ENCODE results near the gene OR6V1.
"Not testable (repeated sequence)": the region's sequence is repeated elsewhere in the genome, so short reads cannot be mapped to it uniquely, and the experiment has no call there.

The OR6V1 gene

DNA sequence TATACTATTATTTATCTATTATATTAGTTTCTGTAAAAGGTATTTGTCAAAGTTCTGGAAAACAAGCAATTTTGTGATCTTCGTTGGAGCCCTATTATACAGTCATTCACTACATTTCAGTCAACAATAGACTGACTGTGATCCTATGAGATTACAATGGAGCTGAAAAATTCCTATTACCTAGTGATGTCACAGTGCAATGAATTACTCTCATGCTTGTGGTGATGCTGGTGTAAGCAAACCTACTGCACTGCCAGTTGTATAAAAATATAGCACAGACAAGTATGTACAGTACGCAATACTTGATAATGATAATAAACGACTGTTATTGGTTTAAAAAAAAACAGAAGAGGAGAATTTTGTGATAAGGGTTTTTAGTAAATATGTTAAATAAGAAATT is 21.4 kb downstream of the OR6V1 start:
- DNase-seq (ENCODE audit: low read depth), result peak; percentile 34
- Histone ChIP-seq H3K9ac (ENCODE audit: low read length) (no peak overlapping the region), H3K27me3 (replicated peaks; ENCODE audit: control insufficient read depth, insufficient read depth, low read length) (no peaks in the 10 kb centered on the region), H3K9me3 (ENCODE audit: control insufficient read depth, low read length) (no peaks in the 10 kb centered on the region), H3K4me3 (ENCODE audit: low read length) (no peak overlapping the region), H3K36me3 (ENCODE audit: control insufficient read depth, insufficient read depth, low read length, severe bottlenecking) (no peaks in the 10 kb centered on the region), H3K4me1 (ENCODE audit: control insufficient read depth, insufficient read depth, low read length) (no peaks in the 10 kb centered on the region)

DNA sequence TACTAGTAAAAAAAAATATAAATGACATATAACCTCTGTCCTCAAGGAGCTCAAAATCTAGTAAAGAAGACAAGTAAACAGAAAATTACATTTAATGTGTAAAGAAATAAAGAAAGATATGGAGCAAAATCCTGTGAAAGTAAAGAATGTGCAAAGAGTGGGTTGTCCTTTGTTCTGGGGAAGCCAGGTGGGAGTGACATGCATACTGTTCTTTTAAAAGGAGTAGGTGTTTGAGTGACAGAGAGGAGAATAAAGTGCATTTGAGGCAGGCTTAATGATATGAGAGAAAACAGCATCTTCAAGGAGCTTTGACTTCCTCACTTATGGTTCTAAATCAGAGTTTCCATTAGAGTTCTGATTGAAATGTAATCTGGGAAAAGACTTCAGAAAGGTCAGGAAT is 22.0 kb downstream of the OR6V1 start:
- Histone ChIP-seq H3K27me3 (replicated peaks; ENCODE audit: control insufficient read depth, insufficient read depth, low read length) (no peaks in the 10 kb centered on the region), H3K9me3 (ENCODE audit: control insufficient read depth, low read length) (no peaks in the 10 kb centered on the region), H3K9ac (ENCODE audit: low read length) (no peak overlapping the region), H3K36me3 (ENCODE audit: control insufficient read depth, insufficient read depth, low read length, severe bottlenecking) (no peaks in the 10 kb centered on the region), H3K4me1 (ENCODE audit: control insufficient read depth, insufficient read depth, low read length) (no peaks in the 10 kb centered on the region), H3K4me3 (ENCODE audit: low read length) (no peak overlapping the region)
- no peak for DNase-seq (ENCODE audit: low read depth)

DNA sequence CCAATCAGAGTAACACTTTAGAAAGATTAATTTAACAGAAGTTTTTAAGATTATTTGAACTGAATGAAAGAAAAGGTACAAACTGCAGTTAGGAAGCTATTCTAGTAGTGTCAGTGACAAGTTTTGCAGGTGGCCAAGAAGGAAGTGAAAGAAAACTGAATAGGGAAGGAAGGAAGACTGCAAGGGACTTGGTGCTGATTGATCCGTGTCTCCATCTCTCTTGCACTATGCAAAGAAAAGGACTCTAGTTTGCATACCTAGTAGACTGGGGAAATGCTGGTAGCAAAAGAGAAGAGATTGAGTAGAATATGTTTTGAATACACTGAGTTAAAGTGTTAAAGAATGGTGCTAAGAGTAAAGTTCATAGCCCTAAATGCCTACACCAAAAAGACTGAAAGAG is 33.0 kb downstream of the OR6V1 start:
- no peaks in the 10 kb centered on the region for H3K36me3 ChIP-seq (ENCODE audit: control insufficient read depth, insufficient read depth, low read length, severe bottlenecking)

DNA sequence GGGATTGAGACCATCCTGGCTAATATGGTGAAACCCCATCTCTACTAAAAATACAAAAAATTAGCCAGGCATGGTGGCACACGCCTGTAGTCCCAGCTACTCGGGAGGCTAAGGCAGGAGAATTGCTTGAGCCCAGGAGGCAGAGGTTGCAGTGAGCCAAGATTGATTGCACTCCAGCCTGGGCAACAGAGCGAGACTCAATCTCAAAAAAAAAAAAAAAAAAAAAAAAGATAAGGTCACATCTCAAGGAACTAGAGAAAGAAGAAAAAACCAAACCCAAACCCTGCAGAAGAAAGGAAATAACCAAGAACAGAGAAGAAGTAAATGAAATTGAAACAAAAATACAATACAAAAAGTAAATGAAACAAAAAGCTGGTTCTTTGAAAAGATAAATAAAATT is 33.5 kb downstream of the OR6V1 start:
- not testable (repeated sequence) for H3K27me3 ChIP-seq (replicated peaks; ENCODE audit: control insufficient read depth, insufficient read depth, low read length); H3K4me1 ChIP-seq (ENCODE audit: control insufficient read depth, insufficient read depth, low read length); H3K36me3 ChIP-seq (ENCODE audit: control insufficient read depth, insufficient read depth, low read length, severe bottlenecking); H3K9ac ChIP-seq (ENCODE audit: low read length); H3K4me3 ChIP-seq (ENCODE audit: low read length); DNase-seq (ENCODE audit: low read depth); H3K9me3 ChIP-seq (ENCODE audit: control insufficient read depth, low read length)

More for the DNA sequence above, 33.0 kb downstream of the OR6V1 start:
- no peaks in the 10 kb centered on the region for H3K27me3 ChIP-seq (replicated peaks; ENCODE audit: control insufficient read depth, insufficient read depth, low read length)
- no peak overlapping the region for H3K9ac ChIP-seq (ENCODE audit: low read length)
- DNase-seq (ENCODE audit: low read depth), result no peak
- H3K9me3 ChIP-seq (ENCODE audit: control insufficient read depth, low read length), result no peaks in the 10 kb centered on the region
- H3K4me3 ChIP-seq (ENCODE audit: low read length), result no peak overlapping the region
- H3K4me1 ChIP-seq (ENCODE audit: control insufficient read depth, insufficient read depth, low read length), result no peaks in the 10 kb centered on the region

DNA sequence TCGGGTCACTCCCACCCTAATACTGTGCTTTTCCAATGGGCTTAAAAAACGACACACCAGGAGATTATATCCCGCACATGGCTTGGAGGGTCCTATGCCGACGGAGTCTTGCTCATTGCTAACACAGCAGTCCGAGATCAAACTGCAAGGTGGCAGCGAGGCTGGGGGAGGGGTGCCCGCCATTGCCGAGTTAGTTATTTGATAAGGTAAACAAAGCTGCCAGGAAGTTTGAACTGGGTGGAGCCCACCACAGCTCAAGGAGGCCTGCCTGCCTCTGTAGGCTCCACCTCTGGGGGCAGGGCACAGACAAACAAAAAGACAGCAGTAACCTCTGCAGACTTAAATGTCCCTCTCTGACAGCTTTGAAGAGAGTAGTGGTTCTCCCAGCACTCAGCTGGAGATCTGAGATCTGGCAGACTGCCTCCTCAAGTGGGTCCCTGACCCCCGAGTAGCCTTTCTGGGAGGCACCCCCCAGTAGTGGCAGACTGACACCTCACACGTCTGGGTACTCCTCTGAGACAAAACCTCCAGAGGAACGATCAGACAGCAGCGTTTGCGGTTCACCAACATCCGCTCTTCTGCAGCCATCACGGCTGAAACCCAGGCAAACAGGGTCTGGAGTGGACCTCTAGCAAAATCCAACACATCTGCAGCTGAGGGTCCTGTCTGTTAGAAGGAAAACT is 36.5 kb downstream of the OR6V1 start:
- H3K36me3 ChIP-seq (ENCODE audit: control insufficient read depth, insufficient read depth, low read length, severe bottlenecking); H3K27me3 ChIP-seq (replicated peaks; ENCODE audit: control insufficient read depth, insufficient read depth, low read length); H3K9ac ChIP-seq (ENCODE audit: low read length); H3K4me3 ChIP-seq (ENCODE audit: low read length); H3K9me3 ChIP-seq (ENCODE audit: control insufficient read depth, low read length); H3K4me1 ChIP-seq (ENCODE audit: control insufficient read depth, insufficient read depth, low read length); DNase-seq (ENCODE audit: low read depth): not testable (repeated sequence)

DNA sequence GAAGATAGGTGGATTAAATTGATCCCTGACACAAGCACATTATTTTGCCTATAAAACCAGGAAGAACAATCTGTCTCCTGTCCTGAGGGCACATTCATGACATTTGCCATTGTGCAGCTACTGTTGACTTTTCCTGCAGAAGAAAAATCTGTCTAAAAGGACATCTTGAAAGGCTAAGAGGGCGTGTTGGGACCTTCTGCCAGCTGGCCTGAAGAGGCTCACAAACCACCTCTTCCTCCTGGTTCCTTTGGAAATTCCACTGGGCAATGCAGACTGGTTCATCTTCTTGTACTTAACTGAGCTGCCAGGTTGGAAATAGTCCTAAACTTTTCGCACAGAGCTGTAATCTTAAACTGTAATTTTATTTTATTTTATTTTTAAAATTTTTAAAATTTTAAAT is 44.0 kb downstream of the OR6V1 start:
- Histone ChIP-seq H3K9ac (ENCODE audit: low read length) (no peak overlapping the region), H3K9me3 (ENCODE audit: control insufficient read depth, low read length) (peaks cover 36% of the 10 kb centered on the region), H3K4me3 (ENCODE audit: low read length) (no peak overlapping the region), H3K27me3 (replicated peaks; ENCODE audit: control insufficient read depth, insufficient read depth, low read length) (no peaks in the 10 kb centered on the region), H3K4me1 (ENCODE audit: control insufficient read depth, insufficient read depth, low read length) (no peaks in the 10 kb centered on the region), H3K36me3 (ENCODE audit: control insufficient read depth, insufficient read depth, low read length, severe bottlenecking) (no peaks in the 10 kb centered on the region)
- DNase-seq (ENCODE audit: low read depth), result no peak

DNA sequence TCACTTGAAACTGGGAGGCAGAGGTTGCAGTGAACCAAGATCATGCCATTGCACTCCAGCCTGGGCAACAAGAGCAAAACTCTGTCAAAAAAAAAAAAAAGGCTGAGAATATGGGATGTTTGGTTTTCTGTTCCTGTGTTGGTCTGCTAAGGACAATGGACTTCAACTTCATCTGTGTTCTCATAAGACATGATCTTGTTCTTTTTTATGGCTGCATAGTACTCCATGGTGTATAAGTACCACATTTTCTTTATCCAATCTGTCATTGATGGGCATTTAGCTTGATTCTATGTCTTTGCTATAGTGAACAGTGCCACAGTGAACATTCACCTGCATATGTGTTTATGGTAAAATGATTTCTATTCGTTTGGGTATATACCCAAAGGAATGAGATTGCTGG is 47.4 kb downstream of the OR6V1 start:
- not testable (repeated sequence) for DNase-seq (ENCODE audit: low read depth); H3K4me3 ChIP-seq (ENCODE audit: low read length); H3K36me3 ChIP-seq (ENCODE audit: control insufficient read depth, insufficient read depth, low read length, severe bottlenecking); H3K27me3 ChIP-seq (replicated peaks; ENCODE audit: control insufficient read depth, insufficient read depth, low read length); H3K4me1 ChIP-seq (ENCODE audit: control insufficient read depth, insufficient read depth, low read length); H3K9ac ChIP-seq (ENCODE audit: low read length)
- peaks cover 43% of the 10 kb centered on the region for H3K9me3 ChIP-seq (ENCODE audit: control insufficient read depth, low read length)
